Psoas muscle (tissue), 8 donors: ENCODE data around the gene CARMIL1. TPM values are rescaled to one million over a fixed set of nuclear protein-coding genes. Genes with fewer than 3 reads are reported as not detected.

Source experiments
- ATAC-seq, 4 donors: fragments of 200-7000 bp; cut with Tn5 transposase; one replicate each; pipeline ENCODE4 v1.9.1; 2020; ENCODE audit warnings: moderate library complexity in 3 of 4, mild to moderate bottlenecking in 2 of 4
- DNase-seq, 2 donors: peaks; one replicate each; pipeline ENCODE4 v3.0.0-alpha.2; 2020
- H3K27ac ChIP-seq: fragments of 200-600 bp; one replicate; pipeline ENCODE4 v1.8.0; 2022
- H3K27me3 ChIP-seq, 3 donors: fragments of 200-600 bp in 1 of 3; one replicate each; pipeline versions ENCODE4 v1.6.1 to v1.8.0; 2013 to 2022; ENCODE audit warnings: low read length in 2 of 3, mild to moderate bottlenecking in 2 of 3, moderate library complexity in 1 of 3; ENCODE audit not compliant: insufficient read depth in 3 of 3
- H3K36me3 ChIP-seq, 2 donors: fragments of 200-600 bp in 1 of 2; one replicate each; pipeline versions ENCODE4 v1.6.1 to v1.8.0; 2013 to 2022; ENCODE audit warnings: low read depth in 1 of 2, mild to moderate bottlenecking in 1 of 2, moderate library complexity in 1 of 2; ENCODE audit not compliant: insufficient read depth in 1 of 2
- H3K4me1 ChIP-seq: fragments of 200-600 bp; one replicate; pipeline ENCODE4 v1.8.0; 2022
- H3K4me3 ChIP-seq: fragments of 200-600 bp; one replicate; pipeline ENCODE4 v1.8.0; 2022; ENCODE audit warnings: mild to moderate bottlenecking
- H3K9me3 ChIP-seq: fragments of 200-600 bp; one replicate; pipeline ENCODE4 v1.8.0; 2022
- WGBS, 3 donors: extraction: QIAGEN DNeasy Blood & Tissue Kit; methylation state at CpG; one replicate each; pipeline versions ENCODE4 v1.1.6 to v1.1.7; 2013; 5-methylcytosine and 5-hydroxymethylcytosine counted together
- intact Hi-C, 2 donors: fragments of 100-400 bp; cut with DNase I; formaldehyde crosslinking; loops; one replicate each; pipeline versions ENCODE4 v1.11.0 to v1.14.2; 2022
- polyA plus RNA-seq, 3 donors: library from polyadenylated mRNA; stranded (reverse); fragments of 200-250 nt; gene quantifications; one replicate each; pipeline ENCODE4 v1.2.3, GENCODE V29; 2013
- total RNA-seq, 4 donors: library from RNA; stranded (reverse); fragmentation: NEBNext Ultra II Directional in 2 of 4; extraction: Animal tissue kit (Norgen Biotek cat#: 25700) in 2 of 4; gene quantifications; one replicate each; pipeline versions ENCODE4 v1.2.1 to v1.2.4, GENCODE V29; 2021 to 2023
- TF ChIP-seq, protein P1 (sequence below): fragments of 200-600 bp; IDR thresholded peaks from one replicate; pipeline ENCODE4 v1.8.0; 2022; ENCODE audit warnings: antibody characterized with exemption
- donor health status: healthy with polysubstance abuse.
- donor health status: DM: no; HTN: no; CAD: no; lungs with moderate emphysema.
- donor health status: Bipolar disorder and iron deficiency.
- donor health status: healthy.
- donor health status: DM: yes; HTN: yes; CAD: no.
- donor health status: DM: no; HTN: no; CAD: no.
- donor health status: DM: no; HTN: no; CAD: no.
- donor health status: DM: yes; HTN: yes; CAD: no.

The CARMIL1 gene
- total and polyA plus RNA-seq, 7 donors = 0.11 to 1.0 (median 0.76) TPM

DNA sequence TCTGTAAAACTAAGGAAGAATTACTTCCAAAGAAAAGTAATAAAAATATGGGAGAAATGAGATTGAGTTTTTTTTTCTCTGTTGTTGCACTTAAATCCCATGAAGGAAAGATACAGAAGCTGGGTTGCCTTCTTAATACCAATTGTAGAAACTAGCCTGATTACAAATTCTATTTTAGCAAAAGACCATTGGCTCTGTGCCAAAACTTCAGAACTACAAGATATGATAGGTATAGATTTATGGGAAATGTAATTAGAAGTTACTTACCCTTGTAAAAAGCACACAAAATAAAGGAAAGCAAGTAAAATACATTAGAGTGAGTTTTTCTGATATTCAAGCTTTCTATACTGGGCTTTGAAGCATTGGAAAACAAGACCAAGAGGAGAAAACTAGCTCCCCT is 299.4 kb downstream of the CARMIL1 start:
- Histone ChIP-seq H3K4me1 (no peaks in the 10 kb centered on the region), H3K27me3 (no peaks in the 10 kb centered on the region), H3K27ac (no peak overlapping the region), H3K9me3 (no peaks in the 10 kb centered on the region), H3K4me3 (no peak overlapping the region), H3K36me3 (no peaks in the 10 kb centered on the region)
- TF ChIP-seq, protein P1, sequence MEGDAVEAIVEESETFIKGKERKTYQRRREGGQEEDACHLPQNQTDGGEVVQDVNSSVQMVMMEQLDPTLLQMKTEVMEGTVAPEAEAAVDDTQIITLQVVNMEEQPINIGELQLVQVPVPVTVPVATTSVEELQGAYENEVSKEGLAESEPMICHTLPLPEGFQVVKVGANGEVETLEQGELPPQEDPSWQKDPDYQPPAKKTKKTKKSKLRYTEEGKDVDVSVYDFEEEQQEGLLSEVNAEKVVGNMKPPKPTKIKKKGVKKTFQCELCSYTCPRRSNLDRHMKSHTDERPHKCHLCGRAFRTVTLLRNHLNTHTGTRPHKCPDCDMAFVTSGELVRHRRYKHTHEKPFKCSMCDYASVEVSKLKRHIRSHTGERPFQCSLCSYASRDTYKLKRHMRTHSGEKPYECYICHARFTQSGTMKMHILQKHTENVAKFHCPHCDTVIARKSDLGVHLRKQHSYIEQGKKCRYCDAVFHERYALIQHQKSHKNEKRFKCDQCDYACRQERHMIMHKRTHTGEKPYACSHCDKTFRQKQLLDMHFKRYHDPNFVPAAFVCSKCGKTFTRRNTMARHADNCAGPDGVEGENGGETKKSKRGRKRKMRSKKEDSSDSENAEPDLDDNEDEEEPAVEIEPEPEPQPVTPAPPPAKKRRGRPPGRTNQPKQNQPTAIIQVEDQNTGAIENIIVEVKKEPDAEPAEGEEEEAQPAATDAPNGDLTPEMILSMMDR = no peak
- intact Hi-C loops = no loop called here
- ATAC-seq (no peak), DNase-seq (no peak)

DNA sequence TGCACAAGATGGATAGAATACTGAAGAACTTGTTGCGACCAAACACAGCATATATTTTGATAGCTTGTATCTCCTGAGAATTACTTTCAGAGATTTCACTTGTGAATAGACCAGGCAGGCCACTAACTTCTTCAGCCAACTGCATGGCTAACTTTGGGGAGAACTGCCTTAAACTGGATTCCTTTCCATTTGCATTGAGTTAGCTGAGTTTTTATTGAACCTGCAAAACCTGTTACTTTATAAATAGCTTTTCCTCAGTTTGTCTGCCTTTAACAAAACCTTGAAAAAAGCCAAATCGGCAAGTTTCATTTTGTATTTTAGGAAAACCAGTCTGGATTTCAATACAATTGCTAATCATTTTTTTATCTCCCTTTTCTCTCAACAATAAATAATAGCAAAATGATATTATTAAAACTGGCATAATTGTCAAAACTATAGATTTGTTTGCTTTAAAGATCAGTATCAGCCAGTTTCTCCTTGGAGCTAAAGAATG is 300.3 kb downstream of the CARMIL1 start:
- no peaks in the 10 kb centered on the region for H3K4me1 ChIP-seq
- H3K4me3 ChIP-seq = no peak overlapping the region
- H3K27me3 ChIP-seq = no peaks in the 10 kb centered on the region
- WGBS, 3 donors = 83 to 93% (median 92%) methylated on average over 2 of the region's 2 CpGs
- H3K36me3 ChIP-seq = no peaks in the 10 kb centered on the region
- TF ChIP-seq, protein P1 = no peak
- intact Hi-C loops = no loop called here
- no peak overlapping the region for H3K27ac ChIP-seq
- DNase-seq = no peak
- no peaks in the 10 kb centered on the region for H3K9me3 ChIP-seq
- ATAC-seq = no peak

DNA sequence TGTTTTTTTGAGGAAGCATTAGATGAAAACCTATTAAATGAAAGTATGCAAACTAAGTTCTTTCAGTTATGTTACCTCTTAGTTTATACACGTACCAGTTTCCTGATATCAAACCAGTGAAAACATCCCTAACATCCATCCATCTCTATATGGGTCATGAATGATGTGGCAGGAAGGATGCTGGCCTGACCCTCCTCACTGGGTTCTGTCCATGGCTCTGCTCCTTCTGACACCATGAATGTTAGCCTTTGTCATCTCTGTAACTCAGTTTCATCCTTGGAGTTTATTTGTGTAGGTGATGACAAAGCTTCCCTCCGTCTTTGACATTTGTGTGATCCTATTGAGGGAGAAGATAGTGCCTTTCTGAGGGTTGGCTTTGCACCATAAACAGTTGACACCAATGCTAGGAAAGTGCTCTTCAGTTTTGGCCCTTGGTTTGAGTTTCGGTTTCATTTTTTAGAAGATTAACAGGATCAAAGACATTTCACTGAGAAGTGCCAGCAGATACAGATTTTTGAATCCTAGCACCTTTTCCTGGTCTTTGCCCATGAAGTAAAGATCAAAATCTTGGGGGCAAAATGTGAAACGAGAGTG is 300.8 kb downstream of the CARMIL1 start:
- ATAC-seq (no peak), DNase-seq (no peak)
- no peak overlapping the region for H3K4me3 ChIP-seq
- H3K9me3 ChIP-seq = no peaks in the 10 kb centered on the region
- no peak overlapping the region for H3K27ac ChIP-seq
- H3K4me1 ChIP-seq = no peaks in the 10 kb centered on the region
- TF ChIP-seq, protein P1 = no peak
- intact Hi-C loops = no loop called here
- H3K27me3 ChIP-seq = no peaks in the 10 kb centered on the region
- H3K36me3 ChIP-seq = no peaks in the 10 kb centered on the region
- WGBS, 3 donors = 79 to 84% (median 83%) methylated on average over 4 of the region's 4 CpGs

DNA sequence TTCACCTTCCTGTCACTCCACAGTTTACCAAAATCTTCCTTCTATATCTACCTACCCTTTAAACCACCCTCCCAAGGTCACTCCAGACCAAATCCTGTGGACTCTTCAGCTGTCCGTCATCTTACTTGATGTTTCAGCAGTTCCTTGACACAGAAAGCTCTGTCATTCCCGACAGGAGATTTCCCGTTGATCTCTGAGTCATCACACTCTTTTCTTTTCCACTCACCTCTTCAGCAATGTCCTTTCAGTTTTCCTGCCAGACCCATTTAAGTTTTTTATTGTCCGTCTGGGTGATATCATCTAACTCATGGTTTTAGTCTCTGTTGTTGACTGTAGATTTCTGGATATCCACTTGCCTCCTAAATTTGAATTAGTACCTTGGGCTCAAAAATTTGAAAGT is 302.9 kb downstream of the CARMIL1 start:
- DNase-seq = no peak
- Histone ChIP-seq H3K36me3 (no peaks in the 10 kb centered on the region), H3K4me1 (no peaks in the 10 kb centered on the region), H3K4me3 (no peak overlapping the region), H3K9me3 (no peaks in the 10 kb centered on the region), H3K27me3 (no peaks in the 10 kb centered on the region), H3K27ac (no peak overlapping the region)
- WGBS, 3 donors = 86 to 94% (median 88%) methylated on average over 4 of the region's 4 CpGs
- TF ChIP-seq, protein P1 = no peak
- intact Hi-C loops = no loop called here
- no peak for ATAC-seq

DNA sequence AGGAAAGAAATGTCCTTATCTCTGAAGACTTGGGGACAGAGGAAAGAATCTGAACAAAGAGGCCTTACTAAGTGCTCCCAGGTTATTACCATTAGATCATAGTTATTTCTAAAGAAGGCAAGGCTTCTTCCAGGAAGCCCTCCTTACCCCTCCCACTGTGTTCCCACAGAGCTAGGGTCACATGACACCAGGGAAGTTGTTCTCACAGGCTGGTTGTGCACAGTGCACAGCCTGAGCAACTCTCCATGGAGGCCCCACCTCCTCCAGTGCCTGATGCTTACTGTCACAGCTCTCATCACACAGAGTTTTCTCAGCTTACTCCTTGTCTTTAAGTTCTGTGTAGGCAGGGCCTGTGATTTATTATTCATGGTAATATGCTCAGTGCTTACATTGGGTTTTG is 303.9 kb downstream of the CARMIL1 start:
- intact Hi-C loops = no loop called here
- H3K27me3 ChIP-seq = no peaks in the 10 kb centered on the region
- ATAC-seq (no peak), DNase-seq (no peak)
- no peaks in the 10 kb centered on the region for H3K36me3 ChIP-seq
- TF ChIP-seq, protein P1 = no peak
- no peaks in the 10 kb centered on the region for H3K4me1 ChIP-seq
- H3K9me3 ChIP-seq = no peaks in the 10 kb centered on the region
- no peak overlapping the region for H3K27ac ChIP-seq
- no peak overlapping the region for H3K4me3 ChIP-seq
